Liver (tissue), 9 donors: ENCODE measurements around the gene CENPL. TPM values are rescaled to one million over a fixed set of nuclear protein-coding genes. Genes with fewer than 3 reads are reported as not detected.

ENCODE experiments used
- DNase-seq: peaks from one replicate; pipeline ENCODE4 v3.0.0-alpha.2; 2017; ENCODE audit warnings: low spot score
- H3K27ac ChIP-seq, 2 donors: one replicate each; pipeline ENCODE4 v1.7.0; 2013; ENCODE audit warnings: inconsistent platforms in 2 of 2, low read length in 2 of 2, control low read depth in 1 of 2, low read depth in 1 of 2, mild to moderate bottlenecking in 1 of 2
- H3K27me3 ChIP-seq, 4 donors: one replicate each; pipeline versions ENCODE4 v1.6.1 to v1.7.0; 2013; ENCODE audit warnings: low read length in 3 of 4, inconsistent platforms in 1 of 4, mild to moderate bottlenecking in 1 of 4, moderate library complexity in 1 of 4; ENCODE audit not compliant: control insufficient read depth in 4 of 4, insufficient read depth in 4 of 4
- H3K36me3 ChIP-seq, 4 donors: one replicate each; pipeline versions ENCODE4 v1.6.1 to v1.7.0; 2013; ENCODE audit warnings: low read length in 3 of 4, mild to moderate bottlenecking in 3 of 4, low read depth in 1 of 4, moderate library complexity in 1 of 4; ENCODE audit not compliant: control insufficient read depth in 4 of 4, insufficient read depth in 3 of 4
- H3K4me1 ChIP-seq, 4 donors: one replicate each; pipeline versions ENCODE4 v1.6.1 to v1.7.0; 2013; ENCODE audit warnings: low read length in 3 of 4, mild to moderate bottlenecking in 3 of 4, moderate library complexity in 1 of 4; ENCODE audit not compliant: control insufficient read depth in 4 of 4, insufficient read depth in 4 of 4
- H3K4me3 ChIP-seq, 3 donors: one replicate each; pipeline versions ENCODE4 v1.6.1 to v1.7.0; 2013; ENCODE audit warnings: low read length in 3 of 3, control low read depth in 1 of 3, low read depth in 1 of 3, mild to moderate bottlenecking in 1 of 3
- H3K9ac ChIP-seq, 2 donors: one replicate each; pipeline ENCODE4 v1.7.0; 2013; ENCODE audit warnings: low read length in 2 of 2, mild to moderate bottlenecking in 2 of 2, moderate library complexity in 2 of 2, control low read depth in 1 of 2, low read depth in 1 of 2
- H3K9me3 ChIP-seq, 4 donors: one replicate each; pipeline versions ENCODE4 v1.6.1 to v1.7.0; 2013; ENCODE audit warnings: low read length in 3 of 4; ENCODE audit not compliant: control insufficient read depth in 4 of 4
- EGR1 ChIP-seq, 2 donors: IDR thresholded peaks; 2 replicates each; pipeline ENCODE4 v1.6.1; 2016 to 2018; ENCODE audit warnings: antibody characterized with exemption in 2 of 2, low read depth in 2 of 2
- FOXA1 ChIP-seq: IDR thresholded peaks from 2 replicates; pipeline ENCODE4 v1.6.1; 2016; ENCODE audit warnings: antibody characterized with exemption
- FOXA2 ChIP-seq: IDR thresholded peaks from 2 replicates; pipeline ENCODE4 v1.6.1; 2016; ENCODE audit warnings: antibody characterized with exemption
- GABPA ChIP-seq, 2 donors: IDR thresholded peaks in 1 of 2; conservative IDR thresholded peaks in 1 of 2; 2 replicates each; pipeline ENCODE4 v1.6.1; 2016; ENCODE audit warnings: antibody characterized with exemption in 2 of 2, mild to moderate bottlenecking in 1 of 2, moderate library complexity in 1 of 2
- HNF4A ChIP-seq, 2 donors: conservative IDR thresholded peaks; 2 replicates each; pipeline ENCODE4 v1.6.1; 2016; ENCODE audit warnings: antibody characterized with exemption in 2 of 2, mild to moderate bottlenecking in 2 of 2
- HNF4G ChIP-seq: IDR thresholded peaks from 2 replicates; pipeline ENCODE4 v1.6.1; 2016; ENCODE audit warnings: antibody characterized with exemption
- JUND ChIP-seq, 2 donors: IDR thresholded peaks; 2 replicates each; pipeline ENCODE4 v1.6.1; 2016; ENCODE audit warnings: antibody characterized with exemption in 2 of 2
- NR2F2 ChIP-seq: IDR thresholded peaks from 2 replicates; pipeline ENCODE4 v1.6.1; 2016; ENCODE audit warnings: antibody characterized with exemption
- RAD21 ChIP-seq, 2 donors: IDR thresholded peaks; 2 replicates each; pipeline ENCODE4 v1.6.1; 2016; ENCODE audit warnings: antibody characterized with exemption in 2 of 2, mild to moderate bottlenecking in 2 of 2
- RXRA ChIP-seq, 2 donors: IDR thresholded peaks; 2 replicates each; pipeline ENCODE4 v1.6.1; 2017 to 2018; ENCODE audit warnings: antibody characterized with exemption in 2 of 2, mild to moderate bottlenecking in 1 of 2
- SP1 ChIP-seq: IDR thresholded peaks from 2 replicates; pipeline ENCODE4 v1.6.1; 2018; ENCODE audit warnings: antibody characterized with exemption, mild to moderate bottlenecking
- TAF1 ChIP-seq: conservative IDR thresholded peaks from 2 replicates; pipeline ENCODE4 v1.6.1; 2016; ENCODE audit warnings: antibody characterized with exemption, mild to moderate bottlenecking
- YY1 ChIP-seq: IDR thresholded peaks from 2 replicates; pipeline ENCODE4 v1.6.1; 2016; ENCODE audit warnings: antibody characterized with exemption, mild to moderate bottlenecking
- WGBS: extraction: QIAGEN DNeasy Blood & Tissue Kit; methylation state at CpG from one replicate; pipeline ENCODE4 v1.1.7; 2013; 5-methylcytosine and 5-hydroxymethylcytosine counted together
- polyA plus RNA-seq, 2 donors: library from polyadenylated mRNA; stranded (reverse) in 1 of 2; unstranded in 1 of 2; fragments of 200-250 nt in 1 of 2; fragments of >200 nt in 1 of 2; fragmentation: Nextera tagmentation in 1 of 2; extraction: Ambion mirVana in 1 of 2; gene quantifications; one replicate each; pipeline versions ENCODE4 v1.2.1 to v1.2.3, GENCODE V29; 2013 to 2015
- total RNA-seq, 2 donors: library from RNA; depleted of rRNA; stranded (reverse); fragments of >200 nt; gene quantifications; one replicate each; pipeline ENCODE4 v1.2.3, GENCODE V29; 2014
- TF ChIP-seq, protein P1 (sequence below): IDR thresholded peaks from 2 replicates; pipeline ENCODE4 v1.6.1; 2016; ENCODE audit warnings: antibody characterized with exemption
- TF ChIP-seq, protein P2 (sequence below): IDR thresholded peaks from 2 replicates; pipeline ENCODE4 v1.6.1; 2016; ENCODE audit warnings: antibody characterized with exemption, mild to moderate bottlenecking
- TF ChIP-seq, protein P3 (sequence below): fragments of 150-350 bp; IDR thresholded peaks from 2 replicates; pipeline ENCODE4 v1.5.1; 2017; ENCODE audit warnings: improper control_type of control experiment, low read depth, low read length; ENCODE audit not compliant: missing input control
- TF ChIP-seq, protein P4 (sequence below): IDR thresholded peaks from 2 replicates; pipeline ENCODE4 v1.6.1; 2016; ENCODE audit warnings: antibody characterized with exemption
- TF ChIP-seq, protein P5 (sequence below): IDR thresholded peaks from 2 replicates; pipeline ENCODE4 v1.6.1; 2016; ENCODE audit warnings: antibody characterized with exemption
- donor health status: healthy.
- donor health status: healthy.
- donor health status: healthy.
- donor health status: healthy.
- donor health status: healthy.

Gene CENPL, protein sequence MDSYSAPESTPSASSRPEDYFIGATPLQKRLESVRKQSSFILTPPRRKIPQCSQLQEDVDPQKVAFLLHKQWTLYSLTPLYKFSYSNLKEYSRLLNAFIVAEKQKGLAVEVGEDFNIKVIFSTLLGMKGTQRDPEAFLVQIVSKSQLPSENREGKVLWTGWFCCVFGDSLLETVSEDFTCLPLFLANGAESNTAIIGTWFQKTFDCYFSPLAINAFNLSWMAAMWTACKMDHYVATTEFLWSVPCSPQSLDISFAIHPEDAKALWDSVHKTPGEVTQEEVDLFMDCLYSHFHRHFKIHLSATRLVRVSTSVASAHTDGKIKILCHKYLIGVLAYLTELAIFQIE
- 10 to 100 TPM in 1 of 2 donors, 1 to 10 TPM in 1; 1.5 to 19.1 TPM for total RNA-seq
- under 1 TPM; 0.61 to 0.87 TPM for polyA plus RNA-seq

DNA sequence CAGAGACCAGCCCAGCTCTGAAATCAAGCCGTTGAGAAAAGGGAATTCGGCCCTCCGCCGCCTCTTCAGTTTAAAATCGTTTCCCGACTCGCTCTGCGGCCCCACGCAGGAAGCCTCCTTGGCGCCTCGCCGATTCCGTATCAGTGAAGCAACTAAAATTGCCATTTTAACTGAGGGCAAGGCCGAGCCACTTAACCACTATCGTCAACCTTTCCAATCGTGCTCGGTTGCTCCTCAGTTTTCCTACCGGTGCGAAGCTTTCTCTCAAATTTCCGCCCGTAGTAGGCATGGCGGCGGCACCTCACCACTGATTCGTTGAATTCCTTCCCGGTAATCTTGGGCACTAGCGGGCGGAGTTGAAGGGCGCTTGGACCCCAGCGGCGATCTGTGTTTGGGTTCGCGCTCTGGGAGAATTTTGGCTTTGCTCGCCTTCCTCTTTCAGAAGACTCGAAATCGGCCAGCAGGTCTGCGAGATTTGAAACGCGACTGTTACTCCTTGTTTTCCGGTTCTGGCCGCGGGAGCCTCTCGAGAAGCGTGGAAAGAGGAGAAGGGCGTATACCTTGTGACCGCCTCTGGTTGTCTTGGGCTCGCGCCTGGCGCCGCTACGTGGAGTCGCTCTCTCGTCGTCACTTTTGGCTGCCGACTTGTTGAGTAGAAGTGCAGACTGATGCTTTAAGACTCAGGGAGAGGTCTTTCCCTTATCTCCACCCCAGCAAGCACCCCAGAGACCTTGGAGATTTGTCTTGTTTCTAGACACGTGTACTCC lies at the start of gene CENPL, which contains the start of gene DARS2:
Gene CENPL, minus strand, starts transcription at position 569 of the 767 bp plus-strand sequence. CDS start 13,584 bp downstream, outside the sequence.
Gene DARS2, plus strand, starts transcription at position 359 of the 767 bp plus-strand sequence. CDS start 557 bp downstream, outside the sequence.
- peak within 1 kb of the TSS; percentile 78 to 98 (median 92) for H3K4me3 ChIP-seq
- no peaks in the 10 kb centered on the region for H3K36me3 ChIP-seq
- H3K27me3 ChIP-seq = no peaks in the 10 kb centered on the region
- H3K9ac ChIP-seq = peak within 1 kb of the TSS; percentile 88 to 97
- WGBS = under 1% methylated on average over 55 of the region's 55 CpGs
- TF ChIP-seq, protein P1, sequence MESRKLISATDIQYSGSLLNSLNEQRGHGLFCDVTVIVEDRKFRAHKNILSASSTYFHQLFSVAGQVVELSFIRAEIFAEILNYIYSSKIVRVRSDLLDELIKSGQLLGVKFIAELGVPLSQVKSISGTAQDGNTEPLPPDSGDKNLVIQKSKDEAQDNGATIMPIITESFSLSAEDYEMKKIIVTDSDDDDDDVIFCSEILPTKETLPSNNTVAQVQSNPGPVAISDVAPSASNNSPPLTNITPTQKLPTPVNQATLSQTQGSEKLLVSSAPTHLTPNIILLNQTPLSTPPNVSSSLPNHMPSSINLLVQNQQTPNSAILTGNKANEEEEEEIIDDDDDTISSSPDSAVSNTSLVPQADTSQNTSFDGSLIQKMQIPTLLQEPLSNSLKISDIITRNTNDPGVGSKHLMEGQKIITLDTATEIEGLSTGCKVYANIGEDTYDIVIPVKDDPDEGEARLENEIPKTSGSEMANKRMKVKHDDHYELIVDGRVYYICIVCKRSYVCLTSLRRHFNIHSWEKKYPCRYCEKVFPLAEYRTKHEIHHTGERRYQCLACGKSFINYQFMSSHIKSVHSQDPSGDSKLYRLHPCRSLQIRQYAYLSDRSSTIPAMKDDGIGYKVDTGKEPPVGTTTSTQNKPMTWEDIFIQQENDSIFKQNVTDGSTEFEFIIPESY = peak; percentile 93
- TF ChIP-seq, protein P2, sequence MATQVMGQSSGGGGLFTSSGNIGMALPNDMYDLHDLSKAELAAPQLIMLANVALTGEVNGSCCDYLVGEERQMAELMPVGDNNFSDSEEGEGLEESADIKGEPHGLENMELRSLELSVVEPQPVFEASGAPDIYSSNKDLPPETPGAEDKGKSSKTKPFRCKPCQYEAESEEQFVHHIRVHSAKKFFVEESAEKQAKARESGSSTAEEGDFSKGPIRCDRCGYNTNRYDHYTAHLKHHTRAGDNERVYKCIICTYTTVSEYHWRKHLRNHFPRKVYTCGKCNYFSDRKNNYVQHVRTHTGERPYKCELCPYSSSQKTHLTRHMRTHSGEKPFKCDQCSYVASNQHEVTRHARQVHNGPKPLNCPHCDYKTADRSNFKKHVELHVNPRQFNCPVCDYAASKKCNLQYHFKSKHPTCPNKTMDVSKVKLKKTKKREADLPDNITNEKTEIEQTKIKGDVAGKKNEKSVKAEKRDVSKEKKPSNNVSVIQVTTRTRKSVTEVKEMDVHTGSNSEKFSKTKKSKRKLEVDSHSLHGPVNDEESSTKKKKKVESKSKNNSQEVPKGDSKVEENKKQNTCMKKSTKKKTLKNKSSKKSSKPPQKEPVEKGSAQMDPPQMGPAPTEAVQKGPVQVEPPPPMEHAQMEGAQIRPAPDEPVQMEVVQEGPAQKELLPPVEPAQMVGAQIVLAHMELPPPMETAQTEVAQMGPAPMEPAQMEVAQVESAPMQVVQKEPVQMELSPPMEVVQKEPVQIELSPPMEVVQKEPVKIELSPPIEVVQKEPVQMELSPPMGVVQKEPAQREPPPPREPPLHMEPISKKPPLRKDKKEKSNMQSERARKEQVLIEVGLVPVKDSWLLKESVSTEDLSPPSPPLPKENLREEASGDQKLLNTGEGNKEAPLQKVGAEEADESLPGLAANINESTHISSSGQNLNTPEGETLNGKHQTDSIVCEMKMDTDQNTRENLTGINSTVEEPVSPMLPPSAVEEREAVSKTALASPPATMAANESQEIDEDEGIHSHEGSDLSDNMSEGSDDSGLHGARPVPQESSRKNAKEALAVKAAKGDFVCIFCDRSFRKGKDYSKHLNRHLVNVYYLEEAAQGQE = no peak
- peak; percentile 19 for TF ChIP-seq FOXA2
- TF ChIP-seq, protein P3, sequence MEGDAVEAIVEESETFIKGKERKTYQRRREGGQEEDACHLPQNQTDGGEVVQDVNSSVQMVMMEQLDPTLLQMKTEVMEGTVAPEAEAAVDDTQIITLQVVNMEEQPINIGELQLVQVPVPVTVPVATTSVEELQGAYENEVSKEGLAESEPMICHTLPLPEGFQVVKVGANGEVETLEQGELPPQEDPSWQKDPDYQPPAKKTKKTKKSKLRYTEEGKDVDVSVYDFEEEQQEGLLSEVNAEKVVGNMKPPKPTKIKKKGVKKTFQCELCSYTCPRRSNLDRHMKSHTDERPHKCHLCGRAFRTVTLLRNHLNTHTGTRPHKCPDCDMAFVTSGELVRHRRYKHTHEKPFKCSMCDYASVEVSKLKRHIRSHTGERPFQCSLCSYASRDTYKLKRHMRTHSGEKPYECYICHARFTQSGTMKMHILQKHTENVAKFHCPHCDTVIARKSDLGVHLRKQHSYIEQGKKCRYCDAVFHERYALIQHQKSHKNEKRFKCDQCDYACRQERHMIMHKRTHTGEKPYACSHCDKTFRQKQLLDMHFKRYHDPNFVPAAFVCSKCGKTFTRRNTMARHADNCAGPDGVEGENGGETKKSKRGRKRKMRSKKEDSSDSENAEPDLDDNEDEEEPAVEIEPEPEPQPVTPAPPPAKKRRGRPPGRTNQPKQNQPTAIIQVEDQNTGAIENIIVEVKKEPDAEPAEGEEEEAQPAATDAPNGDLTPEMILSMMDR = no peak
- TF ChIP-seq TAF1 = peak; percentile 71
- peak; percentile 60 to 92 for TF ChIP-seq JUND (IDR thresholded peaks at IDR 0.05)
- TF ChIP-seq NR2F2 = peak; percentile 76
- TF ChIP-seq, protein P4, sequence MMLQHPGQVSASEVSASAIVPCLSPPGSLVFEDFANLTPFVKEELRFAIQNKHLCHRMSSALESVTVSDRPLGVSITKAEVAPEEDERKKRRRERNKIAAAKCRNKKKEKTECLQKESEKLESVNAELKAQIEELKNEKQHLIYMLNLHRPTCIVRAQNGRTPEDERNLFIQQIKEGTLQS = no peak
- peak; percentile 100 for TF ChIP-seq YY1
- TF ChIP-seq, protein P5, sequence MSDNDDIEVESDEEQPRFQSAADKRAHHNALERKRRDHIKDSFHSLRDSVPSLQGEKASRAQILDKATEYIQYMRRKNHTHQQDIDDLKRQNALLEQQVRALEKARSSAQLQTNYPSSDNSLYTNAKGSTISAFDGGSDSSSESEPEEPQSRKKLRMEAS = peak; percentile 84
- peak; percentile 44 to 70 for TF ChIP-seq RAD21 (IDR thresholded peaks at IDR 0.05)
- TF ChIP-seq GABPA (IDR thresholded peaks at IDR 0.05 in 1 of 2, conservative IDR thresholded peaks at IDR 0.05 in 1 of 2) = peak; percentile 60 to 91
- TF ChIP-seq EGR1 (IDR thresholded peaks at IDR 0.05; ENCODE audit: low read depth in 2 of 2) = peak; percentile 77 to 84
- TF ChIP-seq RXRA (IDR thresholded peaks at IDR 0.05) = peak in 1 of 2 donors; percentile 78
- TF ChIP-seq SP1 = peak; percentile 79
- TF ChIP-seq FOXA1 = no peak
- TF ChIP-seq HNF4A (conservative IDR thresholded peaks at IDR 0.05) = peak; percentile 20 to 60
- peak; percentile 34 for TF ChIP-seq HNF4G
- H3K27ac ChIP-seq = peak within 1 kb of the TSS; percentile 78 to 84
- peak; percentile 90 for DNase-seq
- H3K4me1 ChIP-seq = peaks cover 3 to 16% (median 11%) of the 10 kb centered on the region in 4 donors
- no peaks in the 10 kb centered on the region for H3K9me3 ChIP-seq
